T-helper 2 cell (primary cell): ENCODE results near the gene CDC14C.
"Not testable (repeated sequence)": the region's sequence is repeated elsewhere in the genome, so short reads cannot be mapped to it uniquely, and the experiment has no call there.

Experiments
- DNase-seq, 5 experiments: peaks; one replicate each; pipeline versions ENCODE4 v3.0.0 to v3.0.0-alpha.2; 2012 to 2022
- total RNA-seq, 2 donors: gene quantifications; one replicate each; lab custom pipeline; 2026; lab: John Stamatoyannopoulos, UW

CDC14C gene
- total RNA-seq = 0 reads per million in 2 donors

GRCh38 chr7:48924433-48924832 lies at the start of gene CDC14C:
CDC14C (plus strand) TSS chr7:48924547; CDS start chr7:48924673, 126 bp downstream.
- no peak for DNase-seq

- no peak for DNase-seq
These were observed 49.1 kb upstream of the CDC14C start for GRCh38 chr7:48875045-48875916.

GRCh38 chr7:48876087-48876486 lies 48.3 kb upstream of the CDC14C start:
- DNase-seq = no peak

GRCh38 chr7:48880851-48881250 lies 43.5 kb upstream of the CDC14C start:
- DNase-seq = no peak

GRCh38 chr7:48887500-48887899 lies 36.8 kb upstream of the CDC14C start:
- no peak for DNase-seq

GRCh38 chr7:48894574-48894973 lies 29.8 kb upstream of the CDC14C start:
- DNase-seq = no peak

- no peak for DNase-seq
These were observed 24.4 kb upstream of the CDC14C start for GRCh38 chr7:48899932-48900331.

GRCh38 chr7:48901966-48902365 lies 22.4 kb upstream of the CDC14C start:
- no peak for DNase-seq

GRCh38 chr7:48904975-48905374 lies 19.4 kb upstream of the CDC14C start:
- DNase-seq = no peak

- DNase-seq = not testable (repeated sequence)
These were observed 18.7 kb upstream of the CDC14C start for GRCh38 chr7:48905686-48906085.

GRCh38 chr7:48909887-48910286 lies 14.5 kb upstream of the CDC14C start:
- not testable (repeated sequence) for DNase-seq

GRCh38 chr7:48931481-48931880 lies 7.1 kb downstream of the CDC14C start:
- DNase-seq = no peak

GRCh38 chr7:48932126-48932910 lies 8.0 kb downstream of the CDC14C start:
- no peak for DNase-seq

GRCh38 chr7:48933549-48934085 lies 9.3 kb downstream of the CDC14C start:
- no peak for DNase-seq

GRCh38 chr7:48938539-48939295 lies 14.4 kb downstream of the CDC14C start:
- DNase-seq = no peak

- no peak for DNase-seq
These were observed 19.1 kb downstream of the CDC14C start for GRCh38 chr7:48943279-48943990.

GRCh38 chr7:48955916-48956315 lies 31.6 kb downstream of the CDC14C start:
- DNase-seq = no peak

- DNase-seq = no peak
These were observed 35.3 kb downstream of the CDC14C start for GRCh38 chr7:48959676-48960075.

- DNase-seq = no peak
These were observed 38.6 kb downstream of the CDC14C start for GRCh38 chr7:48962821-48963505.

- no peak for DNase-seq
These were observed 39.7 kb downstream of the CDC14C start for GRCh38 chr7:48964074-48964473.

- DNase-seq = no peak
These were observed 46.8 kb downstream of the CDC14C start for GRCh38 chr7:48971173-48971572.
